BE2C (cell line): ENCODE data around the gene CCDC97.

Experiments
- DNase-seq: peaks from one replicate; pipeline ENCODE4 v3.0.0-alpha.2; 2020
- H3K27me3 ChIP-seq: fragments of 250-450 bp; sonication (Bioruptor Pico); 2 replicates; pipeline ENCODE4 v1.5.1; 2020; ENCODE audit warnings: mild to moderate bottlenecking
- H3K36me3 ChIP-seq: fragments of 250-450 bp; sonication (Bioruptor Pico); 2 replicates; pipeline ENCODE4 v1.5.1; 2020; ENCODE audit warnings: mild to moderate bottlenecking
- H3K4me1 ChIP-seq: fragments of 250-450 bp; sonication (Bioruptor Pico); 2 replicates; pipeline ENCODE4 v1.5.1; 2020
- H3K4me3 ChIP-seq: 2 replicates; pipeline ENCODE4 v1.5.1; 2011; ENCODE audit warnings: low read depth, low read length
- H3K9me3 ChIP-seq: fragments of 250-450 bp; sonication (Bioruptor Pico); 2 replicates; pipeline ENCODE4 v1.5.1; 2020
- TF ChIP-seq, protein P1 (sequence below): IDR thresholded peaks from 2 replicates; pipeline ENCODE4 v1.5.1; 2012; ENCODE audit warnings: mild to moderate bottlenecking, low read depth, low read length

CCDC97 gene

DNA sequence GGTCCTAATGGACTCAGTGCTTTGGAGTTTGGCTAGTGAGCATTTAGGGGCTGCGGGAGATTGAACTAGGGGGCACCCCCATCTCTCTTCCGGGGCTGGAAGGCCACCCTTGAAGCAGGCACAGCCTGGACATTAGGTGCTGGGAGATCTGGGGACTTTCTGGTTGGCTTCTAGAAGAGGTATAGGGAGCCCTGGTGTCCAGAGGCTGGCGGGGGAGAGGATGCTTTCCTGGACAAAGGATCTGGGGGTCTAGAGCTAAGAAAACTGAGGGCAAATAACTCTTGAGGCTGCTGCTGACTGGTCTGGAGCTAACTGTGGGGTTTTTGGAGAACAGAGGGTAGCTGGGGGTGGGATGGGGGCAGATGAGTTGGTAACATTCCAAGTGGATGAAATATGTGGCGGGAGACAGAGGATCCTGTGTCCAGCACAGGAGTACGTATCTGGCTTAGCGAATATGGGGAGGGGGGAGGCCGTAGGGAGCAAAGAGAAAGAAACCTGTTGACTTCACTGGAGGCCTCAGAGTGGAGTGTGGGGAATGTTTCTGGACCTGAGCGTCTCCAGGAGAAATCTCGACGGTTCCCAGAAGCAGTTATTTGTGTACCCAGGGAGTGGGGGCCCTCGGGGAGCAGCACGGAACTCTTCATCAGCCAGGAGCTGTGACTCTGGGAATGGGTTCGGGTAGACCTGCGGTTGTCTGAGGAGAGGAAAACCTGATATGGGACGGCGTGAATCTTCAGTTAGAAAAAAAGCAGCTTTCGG, 44.4 kb upstream of the CCDC97 start:
- DNase-seq = peak; percentile 16
- Histone ChIP-seq H3K36me3 (peaks cover 48% of the 10 kb centered on the region), H3K4me1 (no peaks in the 10 kb centered on the region), H3K9me3 (no peaks in the 10 kb centered on the region), H3K4me3 (peak overlapping the region; percentile 94), H3K27me3 (0 out of 2 replicates have a peak, but pooled peaks cover 4% of the 10 kb centered on the region)
- TF ChIP-seq, protein P1, sequence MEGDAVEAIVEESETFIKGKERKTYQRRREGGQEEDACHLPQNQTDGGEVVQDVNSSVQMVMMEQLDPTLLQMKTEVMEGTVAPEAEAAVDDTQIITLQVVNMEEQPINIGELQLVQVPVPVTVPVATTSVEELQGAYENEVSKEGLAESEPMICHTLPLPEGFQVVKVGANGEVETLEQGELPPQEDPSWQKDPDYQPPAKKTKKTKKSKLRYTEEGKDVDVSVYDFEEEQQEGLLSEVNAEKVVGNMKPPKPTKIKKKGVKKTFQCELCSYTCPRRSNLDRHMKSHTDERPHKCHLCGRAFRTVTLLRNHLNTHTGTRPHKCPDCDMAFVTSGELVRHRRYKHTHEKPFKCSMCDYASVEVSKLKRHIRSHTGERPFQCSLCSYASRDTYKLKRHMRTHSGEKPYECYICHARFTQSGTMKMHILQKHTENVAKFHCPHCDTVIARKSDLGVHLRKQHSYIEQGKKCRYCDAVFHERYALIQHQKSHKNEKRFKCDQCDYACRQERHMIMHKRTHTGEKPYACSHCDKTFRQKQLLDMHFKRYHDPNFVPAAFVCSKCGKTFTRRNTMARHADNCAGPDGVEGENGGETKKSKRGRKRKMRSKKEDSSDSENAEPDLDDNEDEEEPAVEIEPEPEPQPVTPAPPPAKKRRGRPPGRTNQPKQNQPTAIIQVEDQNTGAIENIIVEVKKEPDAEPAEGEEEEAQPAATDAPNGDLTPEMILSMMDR = no peak

DNA sequence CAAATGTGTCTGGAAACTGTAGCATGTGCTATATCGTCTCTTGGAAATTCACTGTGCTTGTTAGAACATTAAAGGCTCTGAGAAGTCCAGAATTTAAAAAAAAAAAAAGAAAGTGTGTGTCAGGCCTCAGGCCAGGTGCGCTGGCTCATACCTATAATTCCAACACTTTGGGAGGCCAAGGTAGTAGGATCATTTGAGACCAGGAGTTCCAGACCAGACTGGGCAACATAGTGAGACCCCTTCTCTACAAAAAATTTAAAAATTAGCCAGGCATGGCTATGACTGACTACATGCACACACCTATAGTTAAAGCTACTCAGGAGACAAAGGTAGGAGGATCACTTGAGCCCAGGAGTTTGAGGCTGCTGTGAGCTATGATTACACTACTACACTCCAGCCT, 40.9 kb upstream of the CCDC97 start:
- H3K9me3 ChIP-seq = no peaks in the 10 kb centered on the region
- H3K27me3 ChIP-seq = no peaks in the 10 kb centered on the region
- DNase-seq = no peak
- TF ChIP-seq, protein P1 = no peak
- no peaks in the 10 kb centered on the region for H3K4me1 ChIP-seq
- H3K4me3 ChIP-seq = no peak overlapping the region
- peaks cover 83% of the 10 kb centered on the region for H3K36me3 ChIP-seq

DNA sequence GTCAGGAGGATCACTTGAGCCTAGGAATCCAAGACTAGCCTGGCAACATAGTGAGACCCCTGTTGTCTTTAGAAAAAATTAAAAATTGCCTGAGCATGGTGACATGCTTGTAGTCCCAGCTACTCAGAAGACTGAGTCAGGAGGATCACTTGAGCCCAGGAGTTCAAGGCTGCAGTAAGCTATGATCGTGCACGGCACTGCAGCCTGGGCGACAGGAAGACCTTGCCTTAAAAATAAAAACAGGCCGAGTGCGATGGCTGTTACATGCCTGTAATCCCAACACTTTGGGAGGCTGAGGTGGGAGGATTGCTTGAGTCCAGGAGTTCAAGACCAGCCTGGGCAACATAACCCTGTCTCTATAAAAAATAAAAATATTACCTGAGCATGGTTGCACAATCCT, 40.4 kb upstream of the CCDC97 start:
- no peaks in the 10 kb centered on the region for H3K4me1 ChIP-seq
- no peak for DNase-seq
- no peaks in the 10 kb centered on the region for H3K9me3 ChIP-seq
- TF ChIP-seq, protein P1 = no peak
- H3K36me3 ChIP-seq = peaks cover 85% of the 10 kb centered on the region
- no peak overlapping the region for H3K4me3 ChIP-seq
- H3K27me3 ChIP-seq = no peaks in the 10 kb centered on the region

DNA sequence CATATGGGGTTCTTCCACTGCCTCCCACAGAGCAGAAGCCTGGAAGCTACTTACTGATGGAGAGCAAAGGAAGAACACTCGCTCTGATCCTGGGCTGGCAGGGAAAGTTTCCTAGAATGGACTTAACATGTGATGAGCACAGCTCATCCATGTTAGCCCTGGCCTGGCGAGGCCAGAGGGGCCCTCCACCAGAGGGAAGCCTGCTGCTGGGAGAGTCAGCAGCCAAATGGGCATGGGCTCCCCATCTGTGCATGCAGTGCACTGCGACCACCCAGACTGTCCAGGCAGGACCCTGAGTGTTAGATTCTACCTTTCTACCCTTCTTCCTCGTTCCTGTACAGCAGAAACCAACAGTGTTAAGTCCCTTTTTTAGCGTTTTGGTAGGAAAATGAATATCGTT, 36.9 kb upstream of the CCDC97 start:
- Histone ChIP-seq H3K9me3 (no peaks in the 10 kb centered on the region), H3K4me3 (no peak overlapping the region), H3K27me3 (no peaks in the 10 kb centered on the region), H3K36me3 (peaks cover 99% of the 10 kb centered on the region), H3K4me1 (no peaks in the 10 kb centered on the region)
- TF ChIP-seq, protein P1 = no peak
- DNase-seq = no peak

DNA sequence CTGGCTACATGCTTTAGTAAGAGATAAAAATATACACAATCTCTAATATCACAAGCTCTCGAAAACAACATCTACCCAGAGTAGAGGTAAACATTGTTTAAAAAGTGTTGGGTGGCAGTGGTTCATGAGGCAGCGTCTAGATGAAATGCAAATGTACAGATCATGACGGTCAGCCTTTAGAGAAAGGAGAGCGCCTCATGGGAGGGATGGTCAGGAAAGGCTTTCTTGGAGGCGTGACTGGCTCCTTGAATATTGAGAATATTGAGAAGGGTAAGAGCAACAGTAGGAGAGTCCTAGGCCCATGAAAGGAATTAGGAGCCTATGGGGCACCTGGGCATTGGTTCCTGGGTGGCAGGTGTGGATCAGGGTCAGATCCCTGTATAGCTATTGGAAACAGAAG, 35.2 kb upstream of the CCDC97 start:
- no peaks in the 10 kb centered on the region for H3K9me3 ChIP-seq
- DNase-seq = no peak
- TF ChIP-seq, protein P1 = no peak
- H3K36me3 ChIP-seq = peaks cover 99% of the 10 kb centered on the region
- H3K27me3 ChIP-seq = no peaks in the 10 kb centered on the region
- H3K4me1 ChIP-seq = no peaks in the 10 kb centered on the region
- no peak overlapping the region for H3K4me3 ChIP-seq

DNA sequence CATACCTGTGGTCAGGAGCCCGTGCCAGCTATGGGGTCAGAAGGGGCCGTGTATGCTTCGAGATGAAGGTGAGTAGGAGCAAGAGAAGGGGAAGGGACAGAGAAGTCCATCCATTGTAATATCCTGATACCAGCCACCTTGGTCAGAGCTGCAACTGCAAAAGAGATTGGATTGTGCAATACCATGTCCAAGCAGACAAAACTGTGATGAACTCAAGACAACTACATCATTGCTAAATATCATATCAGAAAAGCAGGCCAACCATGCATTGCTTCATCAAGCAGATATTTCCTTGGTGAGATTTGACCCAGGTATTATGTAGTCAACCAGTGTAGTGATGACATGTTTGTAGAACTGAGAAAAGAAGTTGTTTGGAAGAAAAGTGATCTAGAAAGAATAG, 33.7 kb upstream of the CCDC97 start:
- TF ChIP-seq, protein P1 = no peak
- H3K4me1 ChIP-seq = no peaks in the 10 kb centered on the region
- H3K9me3 ChIP-seq = no peaks in the 10 kb centered on the region
- no peak for DNase-seq
- peaks cover 100% of the 10 kb centered on the region for H3K36me3 ChIP-seq
- no peaks in the 10 kb centered on the region for H3K27me3 ChIP-seq
- H3K4me3 ChIP-seq = no peak overlapping the region
